ENCODE measurements around the gene NUP210.

DNA sequence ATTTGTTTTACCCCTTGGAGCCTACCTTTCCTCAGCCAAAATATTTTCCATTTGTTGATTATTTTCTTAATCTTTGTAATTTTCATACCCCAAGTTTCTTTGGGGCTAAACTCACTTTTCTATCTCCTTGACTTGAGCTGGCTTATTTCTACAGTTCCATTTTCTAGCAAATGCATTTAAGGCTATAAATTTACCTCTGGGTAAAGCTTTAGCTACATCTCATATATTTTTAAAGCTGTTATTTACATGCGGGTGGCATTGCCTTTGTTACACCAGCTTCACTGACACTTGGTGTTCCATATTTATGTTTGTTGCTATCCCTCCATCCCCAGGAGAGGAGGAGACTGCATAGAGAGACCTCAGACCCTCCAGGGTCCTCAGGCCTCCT lies 136.3 kb downstream of the NUP210 start:
- TF ChIP-seq POLR2A (IDR thresholded peaks at IDR 0.05; ENCODE audit: low read depth, low read length): no peak
- TF ChIP-seq CTCF (IDR thresholded peaks at IDR 0.05; ENCODE audit: extremely low read depth in 1 of 2, insufficient read depth in 1 of 2, low read depth in 1 of 2, low read length in 2 of 2): no peak
- no peak for TF ChIP-seq EZH2 (IDR thresholded peaks at IDR 0.05; ENCODE audit: borderline replicate concordance, low read depth, low read length, severe bottlenecking)
- no peak for TF ChIP-seq FOS (IDR thresholded peaks at IDR 0.05; ENCODE audit: borderline replicate concordance, insufficient read depth, low read length)
- TF ChIP-seq POLR2AphosphoS5 (IDR thresholded peaks at IDR 0.05; ENCODE audit: insufficient read depth, low read depth, low read length): no peak
- TF ChIP-seq, protein P1, sequence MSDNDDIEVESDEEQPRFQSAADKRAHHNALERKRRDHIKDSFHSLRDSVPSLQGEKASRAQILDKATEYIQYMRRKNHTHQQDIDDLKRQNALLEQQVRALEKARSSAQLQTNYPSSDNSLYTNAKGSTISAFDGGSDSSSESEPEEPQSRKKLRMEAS (IDR thresholded peaks at IDR 0.05; ENCODE audit: insufficient read depth, insufficient read length): no peak
- TF ChIP-seq MYC (IDR thresholded peaks at IDR 0.05; ENCODE audit: low read depth, low read length): no peak

All from endothelial cell of umbilical vein (primary cell).